Amygdala (tissue), 56 donors: ENCODE data around the gene RAB1B.
"Not testable (repeated sequence)": the region's sequence is repeated elsewhere in the genome, so short reads cannot be mapped to it uniquely, and the experiment has no call there.

Experiments used
- DNase-seq, 56 donors: peaks; one replicate each; lab custom pipeline; 2025; lab: John Stamatoyannopoulos, UW

The RAB1B gene

GRCh38 chr11:66238786-66239413, 29.5 kb upstream of the RAB1B start:
- DNase-seq: no peak

DNA sequence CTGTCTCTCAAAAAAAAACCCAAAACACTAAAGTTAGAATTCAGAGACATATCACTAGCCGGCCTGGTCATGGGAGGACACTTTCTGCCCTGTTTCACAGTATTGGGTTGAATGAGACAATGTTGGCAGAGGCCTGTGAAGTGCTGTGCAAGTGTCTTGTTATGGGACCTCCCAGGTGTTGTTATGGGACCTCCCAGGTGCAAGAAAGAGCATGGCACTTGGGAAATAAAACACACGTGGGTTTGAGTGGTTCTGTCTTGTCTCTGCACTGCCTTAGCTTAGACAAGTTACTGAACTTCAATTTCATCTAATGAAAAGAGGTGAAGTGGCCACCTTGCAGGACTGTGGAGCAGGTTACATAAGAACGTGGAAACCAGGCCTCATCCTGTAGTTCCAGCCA, 28.9 kb upstream of the RAB1B start:
- no peak for DNase-seq

GRCh38 chr11:66239998-66240780, 28.2 kb upstream of the RAB1B start:
- no peak for DNase-seq

GRCh38 chr11:66240781-66241136, 27.7 kb upstream of the RAB1B start:
- no peak for DNase-seq

DNA sequence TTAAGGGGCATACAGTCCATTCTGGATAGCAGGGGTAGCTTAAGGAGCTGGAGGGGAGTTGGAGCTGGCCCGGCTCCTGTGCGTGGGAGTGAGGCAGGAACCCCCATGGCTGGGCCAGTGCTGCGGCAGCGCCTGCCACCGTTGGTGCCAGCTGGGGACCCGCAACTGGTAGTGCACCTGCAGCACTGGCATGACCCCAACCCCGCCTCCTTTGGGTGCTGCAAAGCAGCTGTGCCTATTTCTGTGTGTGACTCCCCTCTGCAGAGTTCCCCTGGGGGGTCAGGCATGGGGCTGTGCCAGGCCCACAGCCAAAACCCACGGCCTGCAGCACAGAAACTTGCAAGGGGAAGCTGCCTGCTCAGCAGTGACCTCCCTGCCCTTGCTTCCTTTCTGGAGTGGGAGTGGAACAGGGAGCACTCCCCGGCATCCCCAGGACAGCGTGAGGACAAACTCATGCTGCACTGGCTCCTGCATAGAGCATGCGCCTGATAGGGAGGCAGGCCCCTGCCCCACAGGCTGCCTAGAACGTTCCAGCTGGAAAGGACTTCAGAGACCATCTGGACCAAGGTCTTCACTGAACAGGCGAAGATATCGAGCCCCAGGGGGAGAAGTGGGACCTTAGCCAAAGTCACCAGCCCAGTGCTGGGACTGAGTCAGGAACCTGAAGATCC, 26.2 kb upstream of the RAB1B start:
- DNase-seq: no peak

GRCh38 chr11:66243782-66244535, 24.5 kb upstream of the RAB1B start:
- DNase-seq: no peak

- no peak for DNase-seq
These were observed 21.1 kb upstream of the RAB1B start for GRCh38 chr11:66247295-66247694.

DNA sequence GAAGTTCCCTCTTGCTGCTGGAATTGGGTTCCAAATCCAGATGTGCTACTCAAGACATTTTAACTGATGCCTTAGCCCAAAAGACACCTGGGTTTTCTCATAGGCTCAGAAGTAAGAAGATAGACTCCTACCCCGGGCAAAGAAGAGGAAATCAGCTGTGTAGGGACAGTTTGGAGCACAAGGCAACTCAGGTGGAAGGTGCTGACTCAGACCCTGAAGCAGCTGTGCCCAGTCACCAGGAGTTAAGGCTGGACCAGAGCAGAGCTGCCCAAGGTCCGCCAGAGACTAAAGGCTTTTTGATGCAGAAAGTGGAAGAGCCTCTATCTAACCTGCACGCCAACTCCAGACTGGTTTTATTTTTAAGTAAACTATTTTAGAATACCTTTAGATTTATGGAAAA, 20.6 kb upstream of the RAB1B start:
- no peak for DNase-seq

DNA sequence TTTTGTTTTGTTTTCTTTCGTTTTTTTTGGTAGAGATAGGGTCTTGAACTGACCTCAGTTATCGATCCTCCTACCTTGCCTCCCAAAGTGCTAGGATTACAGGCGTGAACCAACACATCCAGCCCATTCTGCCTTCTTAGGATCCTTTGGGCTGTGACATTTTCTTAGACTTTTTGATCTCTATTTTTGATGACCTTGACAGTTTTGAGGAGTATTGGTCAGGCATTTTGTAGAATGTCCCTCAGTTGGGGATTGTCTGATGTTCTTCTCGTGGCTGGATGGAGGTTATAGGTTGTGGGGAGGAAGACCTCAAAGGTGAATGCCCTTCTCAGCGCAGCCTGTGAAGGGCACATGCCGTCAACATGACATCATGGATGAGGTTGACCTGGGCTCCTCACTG, 19.5 kb upstream of the RAB1B start:
- DNase-seq: no peak

DNA sequence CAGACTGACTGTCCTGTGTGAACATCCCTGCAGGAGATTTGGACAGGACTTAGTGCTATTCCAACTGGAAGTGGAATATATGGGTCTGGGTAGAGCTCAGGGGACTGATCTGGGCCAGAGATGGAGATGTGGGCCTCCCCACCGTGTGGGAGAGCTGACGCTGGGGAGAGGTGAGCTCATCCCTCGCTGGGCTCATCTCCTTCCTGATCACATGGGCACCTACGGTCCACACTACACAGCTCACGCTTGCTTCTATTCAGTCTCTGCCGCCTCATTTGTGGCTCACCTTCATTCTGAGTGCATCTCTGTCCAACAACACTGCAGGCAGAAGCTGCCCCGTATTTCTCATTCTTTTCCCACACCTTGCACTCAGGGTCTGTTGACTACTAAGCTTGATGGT, 16.6 kb upstream of the RAB1B start:
- DNase-seq: no peak

GRCh38 chr11:66253081-66253480, 15.4 kb upstream of the RAB1B start:
- DNase-seq: not testable (repeated sequence)

DNA sequence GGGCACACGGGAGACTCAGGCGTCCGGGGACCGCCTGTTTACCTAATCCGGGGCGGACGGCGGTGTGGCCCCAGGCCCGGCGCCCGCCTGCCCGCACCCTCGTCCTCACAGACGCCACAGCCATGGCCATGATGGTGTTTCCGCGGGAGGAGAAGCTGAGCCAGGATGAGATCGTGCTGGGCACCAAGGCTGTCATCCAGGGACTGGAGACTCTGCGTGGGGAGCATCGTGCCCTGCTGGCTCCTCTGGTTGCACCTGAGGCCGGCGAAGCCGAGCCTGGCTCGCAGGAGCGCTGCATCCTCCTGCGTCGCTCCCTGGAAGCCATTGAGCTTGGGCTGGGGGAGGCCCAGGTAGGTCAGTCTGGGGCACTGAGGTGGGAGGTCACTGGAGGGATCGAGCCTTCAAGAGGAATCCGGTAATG, 10.0 kb upstream of the RAB1B start:
- DNase-seq: no peak

GRCh38 chr11:66259225-66259624, 9.2 kb upstream of the RAB1B start:
- DNase-seq: no peak

GRCh38 chr11:66259956-66260355, 8.5 kb upstream of the RAB1B start:
- DNase-seq: no peak

- DNase-seq: no peak
These were observed 6.9 kb upstream of the RAB1B start for GRCh38 chr11:66261578-66261977.

DNA sequence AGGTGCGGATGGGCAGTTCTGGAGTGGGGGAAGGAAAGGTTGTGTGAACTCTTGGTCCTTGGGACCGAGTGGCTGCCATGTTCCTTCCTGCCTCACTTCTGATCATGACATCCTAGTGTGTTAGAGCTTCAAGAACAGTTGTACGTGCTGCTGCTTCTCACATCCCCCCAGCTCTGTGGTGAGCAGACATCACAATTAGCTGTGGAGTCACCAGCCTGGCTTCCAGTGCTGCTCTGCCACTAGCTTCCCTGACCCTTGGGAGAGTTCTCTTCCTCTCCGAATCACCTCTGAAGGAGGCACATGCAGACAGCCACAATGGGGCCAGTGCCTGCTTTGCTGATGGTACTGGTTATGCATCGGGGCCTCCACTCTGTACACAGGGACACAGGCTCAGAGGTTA, 6.2 kb upstream of the RAB1B start:
- DNase-seq: no peak

DNA sequence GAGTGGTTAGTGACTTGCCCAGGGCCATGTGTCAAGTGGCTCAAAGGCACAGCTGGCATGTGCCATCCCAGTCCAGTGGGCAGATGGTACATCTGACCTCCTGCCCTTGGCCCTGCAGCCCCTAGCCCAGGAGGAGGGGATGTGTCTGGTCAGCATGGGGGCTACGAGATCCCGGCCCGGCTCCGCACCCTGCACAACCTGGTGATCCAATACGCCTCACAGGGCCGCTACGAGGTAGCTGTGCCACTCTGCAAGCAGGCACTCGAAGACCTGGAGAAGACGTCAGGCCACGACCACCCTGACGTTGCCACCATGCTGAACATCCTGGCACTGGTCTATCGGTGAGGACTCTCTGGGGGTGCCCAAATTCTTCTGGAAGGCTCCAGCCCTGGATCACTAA, 5.7 kb upstream of the RAB1B start:
- no peak for DNase-seq

DNA sequence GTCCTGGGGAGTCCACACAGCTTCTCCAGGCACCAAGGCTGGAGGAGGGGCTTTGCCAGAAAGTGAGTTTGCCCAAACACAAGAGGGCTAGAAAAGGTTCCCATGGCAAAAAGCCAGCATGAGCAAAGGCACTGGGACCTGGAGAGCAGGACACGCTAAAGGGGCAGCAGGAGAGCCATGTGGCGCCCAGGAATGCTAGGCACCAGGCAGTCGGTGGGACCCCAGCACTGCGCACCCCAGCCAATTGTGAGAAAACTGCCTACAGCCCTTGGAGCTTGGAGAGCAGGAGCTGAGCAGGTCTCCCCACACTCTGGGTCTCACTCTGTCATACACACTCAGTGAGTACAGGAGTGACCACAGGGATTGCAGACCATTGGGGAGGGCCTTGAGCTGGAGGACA, 5.2 kb upstream of the RAB1B start:
- no peak for DNase-seq

- DNase-seq: no peak
These were observed 4.7 kb upstream of the RAB1B start for GRCh38 chr11:66263785-66264184.

DNA sequence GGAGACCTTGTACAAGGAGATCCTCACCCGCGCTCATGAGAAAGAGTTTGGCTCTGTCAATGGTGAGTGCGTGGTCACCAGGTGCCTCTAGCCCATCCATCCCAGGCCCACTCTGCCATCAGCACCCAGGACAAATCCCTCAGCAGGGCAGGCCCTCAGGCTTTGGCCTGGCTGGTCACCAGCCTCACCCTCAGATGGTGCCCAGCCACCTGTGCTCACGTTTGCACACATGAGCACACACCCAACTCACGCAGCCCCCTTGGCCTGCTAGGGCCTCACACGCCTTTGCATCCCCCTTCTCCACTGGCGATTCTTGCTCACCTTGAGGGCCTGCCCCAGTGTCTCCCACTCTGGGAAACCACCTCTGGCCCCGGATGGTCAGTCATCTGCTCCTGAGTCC, 4.1 kb upstream of the RAB1B start:
- no peak for DNase-seq

DNA sequence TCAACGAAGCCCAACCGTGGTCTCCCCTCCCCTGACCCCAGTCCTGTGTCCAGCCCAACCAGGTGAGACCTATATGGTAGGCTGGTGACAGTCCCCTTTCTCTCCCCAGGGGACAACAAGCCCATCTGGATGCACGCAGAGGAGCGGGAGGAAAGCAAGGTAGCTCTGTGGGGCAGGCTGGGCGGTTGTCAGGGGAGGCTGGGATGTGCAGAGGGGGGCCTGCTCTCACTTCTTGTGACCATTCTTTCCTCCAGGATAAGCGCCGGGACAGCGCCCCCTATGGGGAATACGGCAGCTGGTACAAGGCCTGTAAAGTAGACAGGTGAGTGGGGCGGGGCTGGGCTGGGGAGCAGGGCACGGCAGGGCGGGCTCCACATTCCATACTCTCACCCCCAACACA, 3.5 kb upstream of the RAB1B start:
- no peak for DNase-seq
